WERI-Rb-1 (cell line): ENCODE results near the gene MCTP1.

Source experiments
- DNase-seq: peaks from one replicate; pipeline ENCODE4 v3.0.0-alpha.2; 2020
- H3K27ac ChIP-seq: fragments of 250-450 bp; sonication (Bioruptor Pico); 2 replicates; pipeline ENCODE4 v1.5.1; 2020; ENCODE audit warnings: mild to moderate bottlenecking, moderate library complexity
- H3K27me3 ChIP-seq: fragments of 250-450 bp; sonication (Bioruptor Pico); 2 replicates; pipeline ENCODE4 v1.5.1; 2021; ENCODE audit warnings: mild to moderate bottlenecking, low read depth, moderate library complexity; ENCODE audit not compliant: insufficient read depth, severe bottlenecking
- H3K36me3 ChIP-seq: fragments of 250-450 bp; sonication (Bioruptor Pico); 2 replicates; pipeline ENCODE4 v1.5.1; 2020; ENCODE audit warnings: mild to moderate bottlenecking, moderate library complexity
- H3K4me3 ChIP-seq: 2 replicates; pipeline ENCODE4 v1.5.1; 2011; ENCODE audit warnings: low read depth, mild to moderate bottlenecking, control low read depth, low read length
- H3K9me3 ChIP-seq: fragments of 250-450 bp; sonication (Bioruptor Pico); 2 replicates; pipeline ENCODE4 v1.5.1; 2021; ENCODE audit warnings: mild to moderate bottlenecking, moderate library complexity; ENCODE audit not compliant: severe bottlenecking
- CTCF ChIP-seq: IDR thresholded peaks from 2 replicates; pipeline ENCODE4 v1.5.1; 2011; ENCODE audit warnings: low read depth, mild to moderate bottlenecking, control low read depth, inconsistent platforms, low read length

Gene MCTP1

GRCh38 chr5:94693845-94694370 is 591.0 kb downstream of the MCTP1 start:
- Histone ChIP-seq H3K4me3 (no peak overlapping the region), H3K36me3 (peaks cover 26% of the 10 kb centered on the region), H3K9me3 (no peaks in the 10 kb centered on the region), H3K27me3 (no peaks in the 10 kb centered on the region), H3K27ac (no peak overlapping the region)
- no peak for DNase-seq
- no peak for TF ChIP-seq CTCF

- no peak for DNase-seq
These were observed 591.7 kb downstream of the MCTP1 start for GRCh38 chr5:94693043-94693822.

GRCh38 chr5:94692581-94692980 is 592.3 kb downstream of the MCTP1 start:
- H3K27me3 ChIP-seq: no peaks in the 10 kb centered on the region
- TF ChIP-seq CTCF: no peak
- no peak overlapping the region for H3K4me3 ChIP-seq
- peaks cover 36% of the 10 kb centered on the region for H3K36me3 ChIP-seq
- DNase-seq: no peak
- no peak overlapping the region for H3K27ac ChIP-seq
- H3K9me3 ChIP-seq: no peaks in the 10 kb centered on the region

More at GRCh38 chr5:94693043-94693822, 591.7 kb downstream of the MCTP1 start:
- H3K27ac ChIP-seq: no peak overlapping the region
- H3K4me3 ChIP-seq: no peak overlapping the region
- H3K27me3 ChIP-seq: no peaks in the 10 kb centered on the region
- H3K9me3 ChIP-seq: no peaks in the 10 kb centered on the region
- no peak for TF ChIP-seq CTCF
- peaks cover 33% of the 10 kb centered on the region for H3K36me3 ChIP-seq

GRCh38 chr5:94691949-94692348 is 592.9 kb downstream of the MCTP1 start:
- TF ChIP-seq CTCF: no peak
- H3K27ac ChIP-seq: no peak overlapping the region
- peaks cover 41% of the 10 kb centered on the region for H3K36me3 ChIP-seq

GRCh38 chr5:94691291-94691690 is 593.6 kb downstream of the MCTP1 start:
- DNase-seq: no peak
- no peaks in the 10 kb centered on the region for H3K9me3 ChIP-seq
- H3K27ac ChIP-seq: no peak overlapping the region; the same call in 1 of the 2 replicates
- TF ChIP-seq CTCF: no peak
- H3K36me3 ChIP-seq: peaks cover 42% of the 10 kb centered on the region
- H3K27me3 ChIP-seq: no peaks in the 10 kb centered on the region
- no peak overlapping the region for H3K4me3 ChIP-seq

More at GRCh38 chr5:94691949-94692348, 592.9 kb downstream of the MCTP1 start:
- DNase-seq: peak; percentile 13
- no peaks in the 10 kb centered on the region for H3K9me3 ChIP-seq
- H3K4me3 ChIP-seq: no peak overlapping the region
- no peaks in the 10 kb centered on the region for H3K27me3 ChIP-seq
